HG03135 (cell line): ENCODE data around the gene MACROD2.
A peak's percentile ranks its signal among the peaks of the same experiment; 100 is the strongest.
"Not testable (repeated sequence)": the region's sequence is repeated elsewhere in the genome, so short reads cannot be mapped to it uniquely, and the experiment has no call there.

Experiments used
- ATAC-seq: cut with Tn5 transposase; IDR thresholded peaks from one replicate; pipeline ENCODE4 v1.9.1; 2021; ENCODE audit warnings: mild to moderate bottlenecking, moderate library complexity; ENCODE audit not compliant: unreplicated experiment

Gene MACROD2

GRCh38 chr20:13995086-13995665 lies at the start of gene MACROD2:
Gene MACROD2 (plus strand): TSS chr20:13995516.
- no peak for ATAC-seq

- no peak for ATAC-seq
These were observed 47.6 kb upstream of the MACROD2 start for GRCh38 chr20:13947719-13948118.

- no peak for ATAC-seq
These were observed 42.1 kb upstream of the MACROD2 start for GRCh38 chr20:13953227-13953626.

GRCh38 chr20:13960119-13960518 lies 35.2 kb upstream of the MACROD2 start:
- ATAC-seq = no peak

- ATAC-seq = no peak
These were observed 34.8 kb upstream of the MACROD2 start for GRCh38 chr20:13960525-13960924.

- ATAC-seq = no peak
These were observed 11.1 kb upstream of the MACROD2 start for GRCh38 chr20:13984211-13984610.

GRCh38 chr20:13990465-13990864 lies 4.9 kb upstream of the MACROD2 start, which contains the start of gene SEL1L2:
Gene SEL1L2 (minus strand): TSS chr20:13990614. CDS start chr20:13990534, 80 bp downstream.
- ATAC-seq = no peak

- ATAC-seq = no peak
These were observed 4.0 kb upstream of the MACROD2 start for GRCh38 chr20:13991311-13991710.

- ATAC-seq = not testable (repeated sequence)
These were observed 3.4 kb upstream of the MACROD2 start for GRCh38 chr20:13991955-13992354.

- no peak for ATAC-seq
These were observed 525 bp downstream of the MACROD2 start for GRCh38 chr20:13995841-13996240.

GRCh38 chr20:13996265-13996664 lies 949 bp downstream of the MACROD2 start:
- ATAC-seq = no peak

GRCh38 chr20:14000917-14001316 lies 5.6 kb downstream of the MACROD2 start:
- no peak for ATAC-seq

GRCh38 chr20:14005996-14006395 lies 10.7 kb downstream of the MACROD2 start:
- ATAC-seq = no peak

GRCh38 chr20:14009208-14009607 lies 13.9 kb downstream of the MACROD2 start:
- ATAC-seq = no peak

GRCh38 chr20:14012671-14013070 lies 17.4 kb downstream of the MACROD2 start:
- ATAC-seq = no peak

- ATAC-seq = no peak
These were observed 35.7 kb downstream of the MACROD2 start for GRCh38 chr20:14030991-14031390.

GRCh38 chr20:14033310-14033709 lies 38.0 kb downstream of the MACROD2 start:
- no peak for ATAC-seq

- ATAC-seq = no peak
These were observed 41.3 kb downstream of the MACROD2 start for GRCh38 chr20:14036567-14036966.

GRCh38 chr20:14044712-14045276 lies 49.5 kb downstream of the MACROD2 start:
- not testable (repeated sequence) for ATAC-seq

GRCh38 chr20:14046534-14046933 lies 51.2 kb downstream of the MACROD2 start:
- no peak for ATAC-seq

- ATAC-seq = peak; percentile 67
These were observed 53.8 kb downstream of the MACROD2 start for GRCh38 chr20:14049111-14049510.

GRCh38 chr20:14051454-14051853 lies 56.1 kb downstream of the MACROD2 start:
- no peak for ATAC-seq
